K562 (cell line): ENCODE results near the gene GPRIN1. TPM values are rescaled to one million over a fixed set of nuclear protein-coding genes. Genes with fewer than 3 reads are reported as not detected.

Experiments
- ATAC-seq: fragments of 200-7000 bp; cut with Tn5 transposase; 3 replicates; pipeline ENCODE4 v1.9.1; 2020; ENCODE audit warnings: moderate library complexity
- BruUV-seq: library from RNA; stranded (reverse); fragments of 400-500 nt; replicated peaks from 2 replicates; lab custom pipeline; 2021; lab: Mats Ljungman, UMichigan
- CTCF ChIA-PET: fragments of 300-600 bp; formaldehyde crosslinking; extraction: SDS; loops from one replicate; lab custom pipeline; 2021; ENCODE audit warnings: low intra/inter-chr PET ratio; lab: Yijun Ruan, JAX
- POLR2A ChIA-PET: fragments of 300-600, 350-650 bp; sonication (Branson Sonifier 250); formaldehyde crosslinking; extraction: SDS; loops from one replicate; lab custom pipeline; 2021; ENCODE audit warnings: antibody characterized with exemption, inconsistent platforms; lab: Yijun Ruan, JAX
- DNase-seq, 4 experiments: peaks; one replicate each; pipeline versions ENCODE4 v3.0.0 to v3.0.0-alpha.2; 2011 to 2018; ENCODE audit warnings: low spot score in 3 of 4, mixed read lengths in 3 of 4; ENCODE audit errors: extremely low read depth in 1 of 4
- FAIRE-seq: peaks from 2 replicates; lab custom pipeline; 2011; peaks lifted over from hg19 to GRCh38; lab: Jason Lieb, UNC
- H2AFZ ChIP-seq: 2 replicates; pipeline ENCODE4 v1.6.0; 2011; ENCODE audit warnings: low read depth, low read length, control low read depth, inconsistent platforms
- H3K27ac ChIP-seq: fragments of 200-600 bp; 3 replicates; pipeline ENCODE4 v1.8.0; 2011; ENCODE audit warnings: low read depth, mild to moderate bottlenecking, control low read depth, inconsistent platforms, low read length, moderate library complexity, mixed read lengths; ENCODE audit errors: extremely low read depth
- H3K27me3 ChIP-seq, 2 experiments: fragments of 300-600 bp in 1 of 2; 2 replicates in 1 of 2; 3 replicates in 1 of 2; pipeline versions ENCODE4 v1.6.0 to v1.8.0; 2011; ENCODE audit warnings: inconsistent platforms in 2 of 2, low read length in 2 of 2, mild to moderate bottlenecking in 1 of 2, mixed read lengths in 1 of 2, moderate library complexity in 1 of 2; ENCODE audit not compliant: control insufficient read depth in 2 of 2, insufficient read depth in 2 of 2
- H3K36me3 ChIP-seq: fragments of 300-600 bp; 3 replicates; pipeline ENCODE4 v1.8.0; 2011; ENCODE audit warnings: mild to moderate bottlenecking, low read length, inconsistent platforms; ENCODE audit not compliant: control insufficient read depth, insufficient read depth
- H3K4me1 ChIP-seq, 2 experiments: fragments of 200-600 bp in 1 of 2; replicated peaks in 1 of 2; 2 replicates in 1 of 2; 3 replicates in 1 of 2; pipeline versions ENCODE4 v1.5.1 to v1.8.0; 2011; ENCODE audit warnings: inconsistent platforms in 2 of 2, low read length in 2 of 2, mild to moderate bottlenecking in 1 of 2, mixed read lengths in 1 of 2, moderate library complexity in 1 of 2; ENCODE audit not compliant: control insufficient read depth in 2 of 2, insufficient read depth in 2 of 2
- H3K4me2 ChIP-seq: 2 replicates; pipeline ENCODE4 v1.6.1; 2011; ENCODE audit warnings: low read length, control low read depth, inconsistent platforms, mixed read lengths; ENCODE audit not compliant: insufficient read depth
- H3K4me3 ChIP-seq: fragments of 200-600 bp; sonication (generic), shearing (Covaris generic); 2 replicates; pipeline ENCODE4 v1.5.1; 2016; ENCODE audit warnings: control low read depth, inconsistent platforms
- H3K79me2 ChIP-seq: fragments of 200-600 bp; 3 replicates; pipeline ENCODE4 v1.8.0; 2011; ENCODE audit warnings: low read length, inconsistent platforms; ENCODE audit not compliant: control insufficient read depth, insufficient read depth
- H3K9ac ChIP-seq, 2 experiments: 2 replicates each; pipeline versions ENCODE4 v1.6.0 to v1.6.1; 2011; ENCODE audit warnings: low read depth in 2 of 2, low read length in 2 of 2, control low read depth in 1 of 2, inconsistent platforms in 1 of 2, mild to moderate bottlenecking in 1 of 2, mixed read lengths in 1 of 2; ENCODE audit not compliant: insufficient read depth in 1 of 2
- H3K9me1 ChIP-seq: one replicate; pipeline ENCODE4 v1.6.0; 2011; ENCODE audit warnings: inconsistent platforms, mild to moderate bottlenecking, low read length, moderate library complexity; ENCODE audit not compliant: control insufficient read depth, insufficient read depth
- H3K9me3 ChIP-seq: replicated peaks from 2 replicates; pipeline ENCODE4 v1.5.1; 2011; ENCODE audit warnings: low read depth, low read length, inconsistent platforms; ENCODE audit not compliant: control insufficient read depth, insufficient read depth
- H4K20me1 ChIP-seq: replicated peaks from 2 replicates; pipeline ENCODE4 v1.6.1; 2011; ENCODE audit warnings: low read length, inconsistent platforms, mixed read lengths; ENCODE audit not compliant: control insufficient read depth, insufficient read depth
- DACH1 ChIP-seq: fragments of 450-650 bp; IDR thresholded peaks from 2 replicates; pipeline ENCODE4 v1.6.1; 2018; ENCODE audit not compliant: partially characterized antibody
- ELF2 ChIP-seq: fragments of 250-450 bp; sonication (Bioruptor Pico); IDR thresholded peaks from 2 replicates; pipeline ENCODE4 v1.5.0; 2021; ENCODE audit warnings: mild to moderate bottlenecking
- KLF16 ChIP-seq: IDR thresholded peaks from 2 replicates; pipeline ENCODE4 v1.6.1; 2016; ENCODE audit warnings: antibody characterized with exemption
- PTBP1 ChIP-seq: fragments of 200-400 bp; formaldehyde crosslinking; IDR thresholded peaks from 2 replicates; pipeline ENCODE4 v1.6.1; 2017; ENCODE audit warnings: low read depth, low read length
- RBM34 ChIP-seq: fragments of 200-400 bp; formaldehyde crosslinking; IDR thresholded peaks from 2 replicates; pipeline ENCODE4 v1.6.1; 2018; ENCODE audit warnings: low read length, borderline replicate concordance; ENCODE audit not compliant: insufficient read depth
- RHOXF2B ChIP-seq: fragments of 250-450 bp; sonication (Bioruptor Pico); conservative IDR thresholded peaks from 2 replicates; pipeline ENCODE4 v1.5.1; 2021
- SIN3B ChIP-seq: fragments of 450-650 bp; IDR thresholded peaks from 2 replicates; pipeline ENCODE4 v1.6.1; 2017; ENCODE audit warnings: low read depth, mild to moderate bottlenecking, moderate library complexity
- SPI1 ChIP-seq: IDR thresholded peaks from 2 replicates; pipeline ENCODE4 v1.6.1; 2011; ENCODE audit warnings: low read depth, low read length, control low read depth, borderline replicate concordance
- ZNF316 ChIP-seq: fragments of 450-650 bp; IDR thresholded peaks from 2 replicates; pipeline ENCODE4 v1.6.1; 2016
- WGBS: fragments of 100-300 bp; shearing (Covaris generic); methylation state at CpG from one replicate; pipeline ENCODE4 v1.1.6; 2016; ENCODE audit warnings: low coverage, mixed read lengths; ENCODE audit not compliant: insufficient coverage; ENCODE audit errors: missing lambda C conversion rate; 5-methylcytosine and 5-hydroxymethylcytosine counted together
- in situ Hi-C: fragments of 300-500 bp; cut with MboI; formaldehyde crosslinking; loops from 4 replicates; pipeline ENCODE4 v1.15.0; 2018; ENCODE audit warnings: inconsistent platforms, mixed read lengths
- intact Hi-C: fragments of 100-400 bp; cut with micrococcal nuclease; formaldehyde crosslinking; loops from 2 replicates; pipeline ENCODE4 v1.14.2; 2022
- polyA plus RNA-seq, 8 experiments: library from polyadenylated mRNA; depleted of rRNA in 4 of 8; stranded (reverse) in 5 of 8; unstranded in 3 of 8; fragments of >200 nt; fragmentation: Nextera tagmentation in 2 of 8; fragmentation: Illumina TruSeq in 1 of 8; extraction: Ambion mirVana in 2 of 8; extraction: Trizol in 1 of 8; gene quantifications; 2 replicates each; pipeline versions ENCODE4 v1.2.1 to v1.2.3, GENCODE V29; 2011 to 2014; ENCODE audit warnings: inconsistent platforms in 1 of 8, missing spikeins in 1 of 8
- total RNA-seq, 7 experiments: library from RNA; depleted of rRNA in 6 of 7; stranded (reverse); fragments of >200 nt in 6 of 7; fragmentation: Illumina TruSeq in 2 of 7; extraction: Trizol in 2 of 7; gene quantifications; 2 replicates each; pipeline versions ENCODE4 v1.2.1 to v1.2.3, GENCODE V29; 2011 to 2021; ENCODE audit warnings: low replicate concordance in 1 of 7
- TF ChIP-seq, protein P1 (sequence below), 2 experiments: IDR thresholded peaks; 2 replicates each; pipeline ENCODE4 v1.6.1; 2011; ENCODE audit warnings: borderline replicate concordance in 1 of 2, control low read depth in 1 of 2, low read depth in 1 of 2, low read length in 1 of 2, mild to moderate bottlenecking in 1 of 2, mixed read lengths in 1 of 2, moderate library complexity in 1 of 2; ENCODE audit not compliant: insufficient read depth in 1 of 2, insufficient read length in 1 of 2, poor library complexity in 1 of 2, severe bottlenecking in 1 of 2; ENCODE audit errors: extremely low read depth in 1 of 2

Gene GPRIN1
- total and polyA plus RNA-seq, 9 of the 15 experiments (the other 6 are each of a cell fraction or from before 2014, with no cell fraction given) = 0.15 to 11.6 (median 4.4) TPM

DNA sequence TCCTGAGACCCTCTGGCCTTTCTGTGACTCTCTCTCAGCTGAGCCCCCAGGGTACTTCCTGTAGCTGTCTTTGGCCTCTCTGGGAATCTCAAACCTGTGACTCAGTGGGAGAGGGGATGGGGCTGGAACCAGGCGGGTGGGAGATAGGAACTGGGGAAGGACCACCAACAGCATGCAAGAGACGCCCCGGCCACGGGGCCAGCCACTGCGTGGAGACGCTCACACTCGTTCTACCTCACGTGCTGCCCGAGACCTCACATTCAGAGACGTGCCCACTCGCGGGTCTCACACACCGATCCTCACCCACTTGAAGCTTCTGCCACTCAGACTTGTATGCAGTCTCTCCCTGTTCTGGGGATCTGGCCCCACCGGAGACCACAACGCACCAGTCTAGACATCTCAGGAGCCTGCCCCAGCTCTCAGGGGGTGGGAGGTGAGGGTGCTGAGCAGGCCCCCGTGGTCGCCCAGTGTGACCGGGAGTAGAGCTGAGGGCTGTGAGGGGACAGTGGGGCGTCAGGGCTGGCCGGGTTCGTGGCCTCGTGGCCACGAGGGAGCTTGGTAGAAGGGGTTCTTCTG lies 13.8 kb downstream of the GPRIN1 start:
- ChIA-PET CTCF (no interaction called here), POLR2A (interaction anchor here (0.7 to 1.0 kb wide), 3 partner anchors 12 to 21 kb away, joined by 3 read pairs; no protein-coding TSS in a partner anchor)
- TF ChIP-seq RHOXF2B (CRISPR knock-in tag) = no peak
- no peak for TF ChIP-seq SIN3B
- no peak for TF ChIP-seq DACH1
- no peak for TF ChIP-seq KLF16
- TF ChIP-seq RBM34 = no peak
- TF ChIP-seq SPI1 = no peak
- no peak for TF ChIP-seq ZNF316
- TF ChIP-seq ELF2 = no peak
- no peak for TF ChIP-seq PTBP1
- TF ChIP-seq, protein P1, sequence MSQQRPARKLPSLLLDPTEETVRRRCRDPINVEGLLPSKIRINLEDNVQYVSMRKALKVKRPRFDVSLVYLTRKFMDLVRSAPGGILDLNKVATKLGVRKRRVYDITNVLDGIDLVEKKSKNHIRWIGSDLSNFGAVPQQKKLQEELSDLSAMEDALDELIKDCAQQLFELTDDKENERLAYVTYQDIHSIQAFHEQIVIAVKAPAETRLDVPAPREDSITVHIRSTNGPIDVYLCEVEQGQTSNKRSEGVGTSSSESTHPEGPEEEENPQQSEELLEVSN (IDR thresholded peaks at IDR 0.05; ENCODE audit: borderline replicate concordance in 1 of 2, extremely low read depth in 1 of 2, insufficient read depth in 1 of 2, insufficient read length in 1 of 2, low read depth in 1 of 2, low read length in 1 of 2, poor library complexity in 1 of 2, severe bottlenecking in 1 of 2) = no peak
- no peak for DNase-seq
- Histone ChIP-seq H3K4me3 (no peak overlapping the region), H3K36me3 (peaks cover 10% of the 10 kb centered on the region; the same call in 1 of the 3 replicates), H3K27me3 (no peaks in the 10 kb centered on the region; a peak in 1 of 5 replicates), H3K9ac (peak overlapping the region in 1 of 2 experiments; percentile 52; a peak in 1 of 4 replicates), H4K20me1 (no peaks in the 10 kb centered on the region; the same call in 1 of the 2 replicates), H3K9me1 (no peaks in the 10 kb centered on the region), H3K9me3 (no peaks in the 10 kb centered on the region), H2AFZ (no peak overlapping the region), H3K4me2 (no peak overlapping the region), H3K27ac (no peak overlapping the region), H3K4me1 (peaks cover 0 to 15% of the 10 kb centered on the region in 2 experiments; a peak in 1 of 5 replicates), H3K79me2 (no peaks in the 10 kb centered on the region)
- no peak for ATAC-seq
- intact Hi-C loops = no loop called here
- BruUV-seq = no TSS peak
- 78% methylated on average over 19 of the region's 23 CpGs for WGBS
- in situ Hi-C loops = loop anchor here (25.0 kb wide), 1 partner anchor 859 kb away; no protein-coding TSS in a partner anchor
- FAIRE-seq = no peak
